Stimulated activated CD4-positive, alpha-beta T cell treated with anti-CD3 and anti-CD28 coated beads, TNF-alpha, amount 100 ng/mL, for 4 hours (primary cell): ENCODE measurements around the gene ZNF787.

Source experiments
- DNase-seq, 3 experiments: peaks; one replicate each; pipeline ENCODE4 v3.0.0-alpha.2; 2020; ENCODE audit warnings: low read depth in 3 of 3

ZNF787 gene

DNA sequence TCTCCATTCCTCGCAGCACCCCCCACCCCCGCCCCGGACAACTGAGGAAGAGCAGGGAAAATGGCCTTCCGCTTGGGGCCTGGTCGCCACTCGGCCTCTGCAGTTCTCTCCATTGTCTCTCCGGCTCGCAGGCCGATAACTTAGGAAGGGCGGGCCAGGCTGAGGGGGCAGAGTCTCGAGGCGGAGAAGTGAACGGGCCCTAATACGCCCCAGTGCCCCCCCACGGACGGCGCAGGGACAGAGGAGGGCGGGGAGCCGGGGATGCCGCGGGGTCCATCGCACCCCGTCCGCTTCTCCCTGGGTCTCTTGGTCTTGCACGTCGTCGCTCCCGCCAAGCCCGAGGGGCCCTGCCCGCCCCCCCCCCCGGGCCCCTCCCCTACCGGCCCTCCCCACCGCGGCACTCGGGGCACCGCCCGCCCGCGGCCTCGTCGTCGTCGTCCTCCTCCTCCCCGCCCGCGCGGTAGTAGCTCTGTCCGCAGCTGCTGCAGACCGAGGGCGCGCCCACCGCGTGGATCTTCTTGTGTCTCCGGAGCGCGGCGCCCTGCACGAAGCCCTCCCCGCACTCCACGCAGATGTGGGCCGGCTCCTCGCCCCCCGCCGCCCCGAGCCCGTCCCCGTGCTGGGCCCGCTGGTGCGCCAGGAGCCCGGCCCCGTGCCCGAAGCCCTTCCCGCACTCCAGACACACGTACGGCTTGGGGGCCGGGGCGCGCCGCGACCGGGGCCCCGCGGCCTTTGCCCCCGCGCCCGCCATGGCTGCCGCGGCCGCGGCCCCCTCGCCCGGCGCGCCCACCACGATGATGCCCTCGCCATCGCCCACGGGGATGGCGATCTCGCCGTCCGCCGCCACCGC, 33.2 kb downstream of the ZNF787 start:
- DNase-seq, result no peak

DNA sequence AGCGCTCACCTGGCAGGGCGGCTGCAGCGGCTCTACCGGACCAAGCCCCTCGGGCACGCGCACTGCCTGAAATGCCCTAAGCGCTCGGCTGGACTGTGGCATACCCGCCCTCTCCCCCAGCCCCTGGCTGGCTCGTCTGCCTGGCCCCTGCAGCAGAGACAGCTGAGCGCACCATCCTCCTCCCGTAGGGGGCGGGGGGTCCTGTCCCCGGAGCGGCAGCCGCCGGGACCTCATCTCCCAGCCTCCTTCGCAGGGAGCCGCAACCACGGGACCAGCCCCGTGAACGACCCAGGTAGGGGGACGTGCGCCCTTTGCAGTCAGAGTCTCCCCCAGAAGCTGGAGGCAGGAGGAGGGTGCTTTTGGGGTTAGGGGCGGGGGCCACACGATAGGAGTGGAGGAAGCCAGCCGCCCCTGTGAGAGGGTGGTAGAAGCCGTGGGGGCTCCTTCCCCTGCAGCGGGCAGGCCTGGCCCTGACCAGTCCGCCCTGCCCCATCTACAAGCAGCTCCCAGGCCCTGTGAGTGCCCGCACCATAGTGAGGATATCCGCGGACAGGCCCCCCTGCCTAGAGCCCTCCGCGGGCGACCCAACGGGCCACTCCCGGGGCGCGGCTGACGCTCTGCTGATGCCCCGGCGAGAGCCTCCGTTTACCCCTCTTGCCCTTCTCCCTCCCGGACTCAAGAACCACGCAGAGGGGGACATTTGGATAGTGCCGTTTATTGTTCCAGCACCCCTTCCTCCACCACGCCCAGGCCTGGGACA, 34.2 kb downstream of the ZNF787 start:
- no peak for DNase-seq

DNA sequence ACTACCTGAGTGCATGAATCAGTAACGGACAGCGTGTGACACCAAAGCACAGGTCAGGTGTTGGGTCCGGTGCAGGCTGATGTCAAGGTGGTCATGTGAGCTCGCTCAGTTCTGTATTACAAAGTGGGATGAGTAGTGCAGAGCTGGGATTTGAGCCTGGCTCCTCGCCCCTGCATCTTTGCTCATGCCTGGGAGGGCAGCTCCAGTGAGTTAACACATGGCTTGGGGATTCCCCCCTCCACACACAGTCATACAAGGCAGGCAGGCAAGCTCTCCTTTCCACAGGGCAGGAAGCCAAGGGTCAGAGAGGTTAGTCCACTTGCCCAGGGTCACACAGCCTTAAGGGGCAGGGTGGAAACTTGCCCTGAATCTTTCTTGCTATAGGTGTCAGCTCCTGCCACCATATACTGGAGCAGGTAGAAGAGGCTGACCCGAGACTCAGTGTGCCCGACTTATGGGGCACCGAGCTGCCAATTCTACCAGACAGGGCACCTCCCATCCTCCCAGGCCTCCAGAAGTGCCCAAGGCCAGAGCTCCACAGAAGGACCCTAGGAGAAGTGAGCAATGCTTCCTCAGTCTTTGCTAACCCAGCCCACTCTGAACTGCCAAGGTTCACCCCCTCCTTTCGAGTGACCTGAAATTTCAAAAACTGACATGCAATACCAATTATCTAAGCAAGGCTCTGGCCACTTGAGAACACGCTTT, 35.4 kb downstream of the ZNF787 start:
- DNase-seq, result no peak

DNA sequence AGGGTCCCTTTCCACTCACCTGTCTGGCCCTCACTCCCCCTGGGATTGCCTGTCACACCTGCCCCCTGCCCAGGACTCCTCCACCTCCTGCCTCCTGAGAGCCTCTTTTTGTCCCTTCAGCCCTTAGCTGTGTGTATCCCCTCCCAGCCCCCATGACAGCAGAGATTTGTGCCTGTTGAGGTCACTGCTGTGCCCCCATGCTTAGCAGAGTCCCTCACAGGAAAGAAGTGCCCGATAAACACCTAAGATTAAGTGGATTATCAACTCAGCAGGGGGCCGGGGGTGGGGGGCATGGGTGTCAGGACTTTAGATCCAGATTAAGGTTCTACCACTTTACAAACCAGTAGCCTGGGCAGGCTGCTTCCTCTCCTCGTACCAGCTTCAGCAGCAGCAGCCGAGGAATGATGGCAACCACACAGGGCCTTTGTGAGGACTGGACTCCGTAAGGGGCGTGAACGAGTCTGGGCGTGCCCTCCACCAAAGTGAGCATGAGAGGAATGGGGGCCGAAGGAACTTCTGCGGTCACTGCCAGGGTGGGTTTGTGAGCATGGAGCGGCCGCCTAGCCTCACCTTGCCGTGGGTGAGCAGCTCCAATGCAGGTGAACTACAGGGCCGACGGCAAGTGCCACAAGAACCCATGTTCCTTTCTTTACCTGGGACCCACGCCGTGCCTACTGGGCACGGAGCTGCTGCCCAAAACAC, 36.1 kb downstream of the ZNF787 start:
- no peak for DNase-seq

DNA sequence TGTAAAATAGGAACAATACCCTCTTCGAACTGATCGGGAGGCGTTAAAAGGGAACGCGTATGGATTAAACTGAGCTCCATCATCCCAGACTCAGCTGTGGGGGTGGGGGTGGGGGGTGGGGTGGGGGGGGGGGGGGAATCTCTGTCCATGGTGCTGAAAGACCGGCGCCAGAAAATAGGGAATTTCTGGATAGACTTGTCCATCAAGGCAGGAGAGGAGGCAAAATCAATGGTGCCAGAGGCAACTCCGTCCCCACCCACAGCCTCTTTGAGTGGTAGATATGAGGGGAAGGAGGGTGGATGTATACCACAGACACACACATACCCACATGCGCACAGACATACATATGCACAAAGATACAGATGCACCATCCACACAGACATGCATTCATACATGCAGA, 37.4 kb downstream of the ZNF787 start:
- DNase-seq, result no peak

DNA sequence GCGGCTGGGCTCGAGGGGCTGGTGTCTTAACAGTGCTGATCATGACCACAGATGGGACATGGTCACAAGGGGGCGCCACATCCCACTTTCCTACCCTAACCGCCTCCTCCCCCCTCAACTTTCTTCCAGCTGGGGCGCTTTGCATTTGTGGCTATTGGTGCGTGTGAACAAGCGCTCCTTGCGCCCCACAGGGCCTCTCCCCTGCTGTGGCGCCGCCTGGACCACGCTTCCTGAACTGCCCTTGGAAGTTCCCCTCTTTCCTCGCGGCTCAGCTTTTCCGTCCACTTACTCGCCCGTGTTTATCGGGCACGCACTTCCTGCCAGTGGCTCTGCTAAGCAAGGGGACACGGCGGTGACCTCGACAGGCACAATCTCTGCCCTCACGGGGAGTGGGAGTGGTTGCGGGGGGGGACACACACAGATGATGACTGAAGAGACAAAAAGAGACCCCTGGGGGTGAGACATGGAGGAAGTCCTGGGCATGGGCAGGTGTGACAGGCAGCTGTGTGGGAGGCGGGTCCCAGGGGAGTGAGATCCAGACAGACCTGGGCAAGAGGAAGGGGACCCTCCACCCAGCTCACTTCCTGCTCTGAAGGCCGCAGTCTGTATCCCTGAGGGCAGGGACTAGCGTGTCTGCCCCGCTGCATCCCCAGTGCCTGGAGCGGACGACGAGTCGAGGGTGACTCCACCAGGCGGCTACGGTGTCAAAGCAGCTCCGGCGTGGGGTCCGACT, 40.3 kb downstream of the ZNF787 start:
- peak; percentile 37 to 52 (median 47) for DNase-seq

DNA sequence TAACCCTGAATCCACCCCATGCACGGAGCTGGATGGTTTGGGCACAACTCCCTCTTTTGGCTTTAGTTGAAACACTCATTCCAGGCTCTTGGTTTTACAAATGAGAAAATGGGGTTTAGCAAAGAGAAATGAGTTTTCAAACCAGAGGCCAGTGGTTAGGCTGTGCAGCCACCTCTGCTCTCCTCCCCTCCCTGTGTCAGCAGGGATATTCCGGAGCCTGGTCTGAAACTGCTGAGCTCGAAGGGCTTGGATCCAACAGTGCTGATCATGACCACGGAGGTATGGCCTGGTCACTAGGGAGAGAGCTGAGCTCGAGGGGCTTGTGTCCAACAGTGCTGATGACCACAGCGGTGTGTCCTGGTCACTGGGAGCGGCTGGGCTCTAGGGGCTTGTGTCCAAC, 41.5 kb downstream of the ZNF787 start:
- no peak for DNase-seq

DNA sequence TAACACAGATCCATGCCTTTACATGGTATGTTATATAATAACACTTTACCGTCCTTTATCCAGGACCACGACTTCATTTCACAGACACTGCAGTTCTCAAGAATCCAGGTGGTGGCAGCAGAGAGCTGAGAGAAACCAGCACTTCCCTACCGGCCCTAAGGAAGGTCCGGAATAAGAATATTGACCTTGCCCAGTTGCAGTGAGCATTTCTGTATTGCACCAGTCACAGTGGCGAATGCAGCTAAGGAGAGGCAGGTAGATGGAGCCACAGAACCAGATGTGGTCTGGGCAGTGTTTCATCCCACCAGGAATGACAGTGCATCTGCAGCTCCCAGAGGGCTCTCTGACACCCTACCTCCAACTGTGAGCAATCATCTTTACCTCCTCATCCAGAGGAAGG, 44.6 kb downstream of the ZNF787 start:
- DNase-seq, result no peak

DNA sequence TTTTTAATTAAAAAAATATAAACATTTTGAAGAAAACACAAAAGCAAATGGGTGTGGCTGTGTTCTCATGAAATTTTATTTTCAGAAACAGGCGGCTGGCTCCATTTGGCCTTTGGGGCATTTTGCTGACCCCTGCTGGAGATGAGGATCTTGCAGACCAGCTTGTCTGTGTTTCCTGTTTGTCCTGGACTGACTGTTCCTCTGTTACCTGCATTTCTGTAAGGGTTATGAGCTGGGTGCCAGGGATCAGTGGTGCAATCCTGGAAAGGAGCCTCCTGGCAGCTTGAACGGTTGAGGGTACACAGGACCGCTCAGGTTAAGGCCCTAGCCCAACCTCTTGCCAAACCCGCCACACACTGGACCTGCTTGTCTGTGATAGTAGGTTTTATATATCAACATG, 49.9 kb downstream of the ZNF787 start:
- no peak for DNase-seq

DNA sequence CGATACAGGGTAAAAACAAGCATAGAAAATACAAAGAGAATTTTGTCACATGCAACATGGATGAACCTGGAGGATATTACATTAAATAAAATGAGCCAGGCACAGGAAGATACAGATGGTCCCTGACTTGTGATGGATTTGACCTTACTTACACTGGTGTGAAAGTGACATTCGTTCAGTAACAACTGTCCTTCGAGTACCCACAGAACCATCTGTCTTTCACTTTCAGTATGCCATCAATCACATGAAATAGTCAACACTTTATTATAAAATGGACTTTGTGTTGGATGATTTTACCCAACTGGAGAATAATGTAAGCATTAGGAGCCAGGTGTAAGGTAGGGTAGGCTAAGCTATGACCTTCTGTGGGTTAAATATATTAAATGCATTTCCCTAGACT, 51.5 kb downstream of the ZNF787 start:
- DNase-seq, result no peak

DNA sequence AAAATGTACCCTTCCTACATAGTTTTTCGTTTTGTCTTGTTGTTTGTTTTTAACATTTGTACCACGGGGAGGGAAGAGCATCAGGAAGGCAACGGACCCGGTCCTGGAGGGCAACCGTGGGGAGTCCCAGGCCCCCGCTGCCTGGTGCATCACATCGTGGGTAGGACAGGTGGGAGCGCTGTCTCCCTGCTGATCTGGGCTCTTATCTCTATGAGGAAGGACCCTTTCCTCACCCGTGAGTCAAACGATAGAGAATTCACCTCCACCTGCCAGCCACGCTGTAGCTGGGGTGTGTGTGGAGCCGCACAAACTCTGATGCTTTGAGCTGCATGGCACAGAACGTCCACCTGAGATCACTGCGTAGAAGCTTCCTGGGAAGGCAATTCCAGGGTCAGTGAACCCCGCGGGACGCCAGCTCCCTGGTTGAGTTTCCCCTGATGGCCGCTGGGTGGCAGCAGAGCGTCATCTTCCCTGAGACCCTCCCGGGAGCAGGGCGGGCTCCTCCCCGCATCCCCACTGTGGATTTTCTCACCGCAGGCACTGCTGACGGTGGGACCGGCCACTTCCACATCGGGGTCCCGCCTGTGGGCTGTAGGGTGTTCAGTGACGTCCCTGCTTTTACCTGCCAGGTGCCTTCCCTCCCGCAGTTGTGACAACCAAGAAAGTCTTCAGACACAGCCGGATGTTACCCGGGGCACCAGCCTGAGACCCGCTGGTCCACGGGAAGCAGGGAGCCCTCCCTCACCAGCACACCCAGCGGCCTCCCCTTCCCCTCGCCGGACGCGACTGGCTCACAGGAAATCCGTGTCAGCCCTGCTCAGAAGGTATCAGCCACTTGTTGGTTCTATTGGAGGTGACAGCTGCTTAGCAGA, 54.7 kb downstream of the ZNF787 start:
- peak; percentile 25 to 49 (median 47) for DNase-seq

DNA sequence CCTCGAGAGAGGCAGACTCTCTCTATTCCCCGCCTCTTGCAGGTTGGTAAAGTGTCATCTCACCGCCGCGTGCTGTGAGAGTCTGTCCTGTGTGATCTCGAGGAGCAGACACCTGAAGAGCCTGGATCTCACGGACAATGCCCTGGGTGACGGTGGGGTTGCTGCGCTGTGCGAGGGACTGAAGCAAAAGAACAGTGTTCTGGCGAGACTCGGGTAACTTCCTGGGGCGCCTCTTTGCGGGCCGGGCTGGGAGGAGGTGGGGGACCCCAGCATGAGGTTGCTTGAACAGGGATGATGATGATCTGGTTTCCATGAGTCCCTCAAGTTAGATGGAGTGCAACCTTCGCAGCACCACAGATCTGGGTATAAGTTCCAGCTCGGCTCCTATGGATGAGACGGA, 67.5 kb downstream of the ZNF787 start:
- DNase-seq, result no peak
